Putamen (tissue), 1 donor: Measurements from ENCODE around the gene COG4.
"Not testable (repeated sequence)": the region's sequence is repeated elsewhere in the genome, so short reads cannot be mapped to it uniquely, and the experiment has no call there.

ENCODE experiments used
- DNase-seq: peaks from one replicate; pipeline ENCODE4 v3.0.0-alpha.2; 2016; ENCODE audit warnings: low spot score

Gene COG4

GRCh38 chr16:70457446-70458166 lies 65.7 kb downstream of the COG4 start:
- DNase-seq, result no peak

- DNase-seq, result no peak
Observed at GRCh38 chr16:70455910-70456309, 67.4 kb downstream of the COG4 start.

GRCh38 chr16:70454222-70455034 lies 68.9 kb downstream of the COG4 start, which contains the start of gene FCSK:
Gene FCSK (plus strand): TSS chr16:70454595. CDS start chr16:70463191, 8,596 bp downstream.
- DNase-seq, result peak; percentile 57

- peak; percentile 32 for DNase-seq
Observed at GRCh38 chr16:70453892-70454221, 69.5 kb downstream of the COG4 start.

- no peak for DNase-seq
Observed at GRCh38 chr16:70453117-70453891, 70.0 kb downstream of the COG4 start.

- not testable (repeated sequence) for DNase-seq
Observed at GRCh38 chr16:70451004-70451340, 72.4 kb downstream of the COG4 start.

- not testable (repeated sequence) for DNase-seq
Observed at GRCh38 chr16:70450142-70451003, 73.0 kb downstream of the COG4 start.

GRCh38 chr16:70448075-70448474 lies 75.3 kb downstream of the COG4 start:
- DNase-seq, result no peak

GRCh38 chr16:70444249-70445063 lies 78.9 kb downstream of the COG4 start:
- no peak for DNase-seq

- DNase-seq, result no peak
Observed at GRCh38 chr16:70442344-70442743, 81.0 kb downstream of the COG4 start.

- no peak for DNase-seq
Observed at GRCh38 chr16:70441406-70441990, 81.9 kb downstream of the COG4 start.

- DNase-seq, result no peak
Observed at GRCh38 chr16:70440009-70440692, 83.2 kb downstream of the COG4 start.

- DNase-seq, result peak; percentile 97
Observed at GRCh38 chr16:70438969-70439862, 84.1 kb downstream of the COG4 start, which contains the start of gene ST3GAL2. Gene ST3GAL2 (minus strand): TSS chr16:70439100. CDS start chr16:70398530, 40,570 bp downstream.

GRCh38 chr16:70438585-70438968 lies 84.8 kb downstream of the COG4 start:
- DNase-seq, result no peak

GRCh38 chr16:70437582-70438557 lies 85.5 kb downstream of the COG4 start:
- peak; percentile 69 for DNase-seq

- DNase-seq, result no peak
Observed at GRCh38 chr16:70437017-70437581, 86.3 kb downstream of the COG4 start.
